Neural progenitor cell (in vitro differentiated cells): ENCODE data around the gene CAND2. TPM values are rescaled to one million over a fixed set of nuclear protein-coding genes. Genes with fewer than 3 reads are reported as not detected.

ENCODE experiments used
- DNase-seq: peaks from one replicate; pipeline ENCODE4 v3.0.0-alpha.2; 2016; ENCODE audit warnings: low spot score
- H2AFZ ChIP-seq: fragments of 200-600 bp; sonication (generic); replicated peaks from 2 replicates; pipeline ENCODE4 v1.6.1; 2016; ENCODE audit warnings: antibody characterized with exemption
- H3F3A ChIP-seq: fragments of 200-600 bp; sonication (generic); 2 replicates; pipeline ENCODE4 v1.6.1; 2016; ENCODE audit warnings: antibody characterized with exemption, low read depth
- H3K27ac ChIP-seq: fragments of 200-600 bp; sonication (generic); 2 replicates; pipeline ENCODE4 v1.5.1; 2016; ENCODE audit warnings: mild to moderate bottlenecking
- H3K27me3 ChIP-seq: fragments of 200-600 bp; sonication (generic); 2 replicates; pipeline ENCODE4 v1.6.1; 2016; ENCODE audit warnings: mild to moderate bottlenecking, moderate library complexity
- H3K36me3 ChIP-seq: fragments of 200-600 bp; sonication (generic); 2 replicates; pipeline ENCODE4 v1.5.1; 2016
- H3K4me1 ChIP-seq: fragments of 200-600 bp; sonication (generic); 2 replicates; pipeline ENCODE4 v1.6.1; 2016; ENCODE audit warnings: mixed run types
- H3K4me2 ChIP-seq: fragments of 200-600 bp; sonication (generic); 2 replicates; pipeline ENCODE4 v1.6.1; 2016
- H3K4me3 ChIP-seq: fragments of 200-600 bp; sonication (generic); 2 replicates; pipeline ENCODE4 v1.5.1; 2016
- H3K79me2 ChIP-seq: fragments of 200-600 bp; sonication (generic); 2 replicates; pipeline ENCODE4 v1.6.1; 2016; ENCODE audit warnings: low read depth
- H3K9ac ChIP-seq: fragments of 200-600 bp; sonication (generic); 2 replicates; pipeline ENCODE4 v1.6.1; 2016
- H3K9me3 ChIP-seq: fragments of 200-600 bp; sonication (generic); 2 replicates; pipeline ENCODE4 v1.5.1; 2016; ENCODE audit warnings: low read depth
- H4K20me1 ChIP-seq: fragments of 200-600 bp; sonication (generic); 2 replicates; pipeline ENCODE4 v1.6.1; 2016; ENCODE audit warnings: low read depth
- H3K27ac Mint-ChIP-seq: 3 replicates; pipeline ENCODE4 v1.8.0; 2021; ENCODE audit warnings: mixed read lengths
- H3K27me3 Mint-ChIP-seq: 2 replicates; pipeline ENCODE4 v1.8.0; 2022; ENCODE audit warnings: low read depth, mild to moderate bottlenecking, inconsistent platforms, moderate library complexity, mixed read lengths; ENCODE audit not compliant: insufficient read depth
- H3K36me3 Mint-ChIP-seq: 3 replicates; pipeline ENCODE4 v1.8.0; 2021; ENCODE audit warnings: mixed read lengths
- H3K4me1 Mint-ChIP-seq: 3 replicates; pipeline ENCODE4 v1.8.0; 2021; ENCODE audit warnings: mixed read lengths
- H3K4me3 Mint-ChIP-seq: 3 replicates; pipeline ENCODE4 v1.8.0; 2021; ENCODE audit warnings: mild to moderate bottlenecking, moderate library complexity, mixed read lengths
- H3K9me3 Mint-ChIP-seq: 3 replicates; pipeline ENCODE4 v1.8.0; 2020; ENCODE audit warnings: mixed read lengths
- CTCF ChIP-seq: fragments of 200-600 bp; sonication (generic); IDR thresholded peaks from 2 replicates; pipeline ENCODE4 v1.5.1; 2017; ENCODE audit warnings: antibody characterized with exemption, mild to moderate bottlenecking
- EZH2 ChIP-seq: fragments of 200-600 bp; sonication (generic); IDR thresholded peaks from 2 replicates; pipeline ENCODE4 v1.6.1; 2017; ENCODE audit warnings: antibody characterized with exemption, mild to moderate bottlenecking, moderate library complexity
- EZH2phosphoT487 ChIP-seq: fragments of 200-600 bp; sonication (generic); IDR thresholded peaks from 2 replicates; pipeline ENCODE4 v1.6.1; 2017; ENCODE audit warnings: antibody characterized with exemption
- total RNA-seq: library from RNA; depleted of rRNA; stranded (reverse); fragments of >200 nt; gene quantifications from 2 replicates; pipeline ENCODE4 v1.2.3, GENCODE V29; 2015; ENCODE audit warnings: low replicate concordance

CAND2 gene
- total RNA-seq, 1 donor from 2014 or later, result 2.4 TPM

GRCh38 chr3:12812812-12813211 lies 16.3 kb downstream of the CAND2 start:
- Histone ChIP-seq H3K27me3 (no peaks in the 10 kb centered on the region), H4K20me1 (no peaks in the 10 kb centered on the region), H3K27ac (no peak overlapping the region), H3K4me1 (peaks cover 8% of the 10 kb centered on the region), H3K36me3 (no peaks in the 10 kb centered on the region), H3K4me2 (no peak overlapping the region), H3K4me3 (no peak overlapping the region), H2AFZ (no peak overlapping the region), H3K9me3 (no peaks in the 10 kb centered on the region), H3K9ac (no peak overlapping the region), H3K79me2 (no peaks in the 10 kb centered on the region), H3F3A (peaks cover 8% of the 10 kb centered on the region)
- no peak overlapping the region for H3K4me3 Mint-ChIP-seq
- no peaks in the 10 kb centered on the region for H3K9me3 Mint-ChIP-seq
- H3K27ac Mint-ChIP-seq, result no peak overlapping the region
- DNase-seq, result no peak
- peaks cover 3% of the 10 kb centered on the region for H3K27me3 Mint-ChIP-seq
- TF ChIP-seq EZH2, result no peak
- no peak for TF ChIP-seq EZH2phosphoT487
- TF ChIP-seq CTCF, result no peak
- H3K36me3 Mint-ChIP-seq, result peaks cover 3% of the 10 kb centered on the region
- peaks cover 9% of the 10 kb centered on the region for H3K4me1 Mint-ChIP-seq

GRCh38 chr3:12813967-12814366 lies 17.5 kb downstream of the CAND2 start:
- Mint-ChIP-seq H3K27me3 (peaks cover 3% of the 10 kb centered on the region), H3K27ac (no peak overlapping the region)
- H3K36me3 ChIP-seq, result no peaks in the 10 kb centered on the region

GRCh38 chr3:12815078-12815477 lies 18.6 kb downstream of the CAND2 start:
- H3K4me3 Mint-ChIP-seq, result no peak overlapping the region
- Histone ChIP-seq H3K27ac (no peak overlapping the region), H3K9me3 (no peaks in the 10 kb centered on the region), H3K4me3 (no peak overlapping the region), H3K9ac (no peak overlapping the region), H4K20me1 (no peaks in the 10 kb centered on the region), H3K79me2 (no peaks in the 10 kb centered on the region), H3F3A (no peaks in the 10 kb centered on the region), H3K4me2 (no peak overlapping the region), H3K36me3 (no peaks in the 10 kb centered on the region), H2AFZ (no peak overlapping the region), H3K4me1 (peaks cover 8% of the 10 kb centered on the region), H3K27me3 (no peaks in the 10 kb centered on the region)
- H3K27me3 Mint-ChIP-seq, result peaks cover 2% of the 10 kb centered on the region
- TF ChIP-seq CTCF, result no peak
- TF ChIP-seq EZH2phosphoT487, result no peak
- TF ChIP-seq EZH2, result no peak
- H3K9me3 Mint-ChIP-seq, result no peaks in the 10 kb centered on the region
- H3K36me3 Mint-ChIP-seq, result peaks cover 3% of the 10 kb centered on the region
- H3K4me1 Mint-ChIP-seq, result peaks cover 5% of the 10 kb centered on the region
- no peak overlapping the region for H3K27ac Mint-ChIP-seq
- DNase-seq, result no peak

More at GRCh38 chr3:12813967-12814366, 17.5 kb downstream of the CAND2 start:
- no peak overlapping the region for H3K4me2 ChIP-seq
- peaks cover 8% of the 10 kb centered on the region for H3K4me1 ChIP-seq
- no peak for DNase-seq
- H3K27ac ChIP-seq, result no peak overlapping the region
- H3K4me3 Mint-ChIP-seq, result no peak overlapping the region
- peaks cover 8% of the 10 kb centered on the region for H3F3A ChIP-seq
- H3K79me2 ChIP-seq, result no peaks in the 10 kb centered on the region
- H3K27me3 ChIP-seq, result no peaks in the 10 kb centered on the region
- H3K4me1 Mint-ChIP-seq, result peaks cover 9% of the 10 kb centered on the region
- peaks cover 3% of the 10 kb centered on the region for H3K36me3 Mint-ChIP-seq
- H3K9ac ChIP-seq, result no peak overlapping the region
- no peaks in the 10 kb centered on the region for H3K9me3 Mint-ChIP-seq
- TF ChIP-seq EZH2, result no peak
- no peak for TF ChIP-seq CTCF
- TF ChIP-seq EZH2phosphoT487, result no peak
- no peak overlapping the region for H2AFZ ChIP-seq
- no peaks in the 10 kb centered on the region for H3K9me3 ChIP-seq
- H4K20me1 ChIP-seq, result no peaks in the 10 kb centered on the region
- H3K4me3 ChIP-seq, result no peak overlapping the region
